Measurements from ENCODE around the gene NMT2. TPM values are rescaled to one million over a fixed set of nuclear protein-coding genes. Genes with fewer than 3 reads are reported as not detected.

Gene NMT2
- 9.5 TPM for polyA plus RNA-seq (2013)

- CTCF ChIA-PET = interaction anchor here (2.2 kb wide), 1 partner anchor 62 kb away, joined by 9 read pairs; no protein-coding TSS in a partner anchor
- H3K4me3 ChIP-seq (ENCODE audit: control insufficient read depth in 1 of 7, extremely low read depth in 1 of 7, insufficient read depth in 4 of 7, low read depth in 2 of 7, low read length in 6 of 7) = peak within 1 kb of the TSS; percentile 72 to 94 (median 82)
- H3K36me3 ChIP-seq (ENCODE audit: control insufficient read depth in 4 of 4, insufficient read depth in 4 of 4, low read length in 3 of 4) = no peaks in the 10 kb centered on the region
- H3K27me3 ChIP-seq (replicated peaks in 2 of 5; ENCODE audit: control insufficient read depth in 4 of 5, insufficient read depth in 5 of 5, low read length in 4 of 5) = peaks cover 0 to 6% (median 0%) of the 10 kb centered on the region in 5 experiments
- peak in 2 of 3 donors; percentile 77 to 84 for DNase-seq
- POLR2A ChIA-PET = no interaction called here
- 0% methylated on average over 42 of the region's 70 CpGs for whole genome bisulfite sequencing (ENCODE audit: insufficient coverage)
- no peaks in the 10 kb centered on the region for H3K9me3 ChIP-seq (ENCODE audit: control extremely low read depth in 1 of 5, control insufficient read depth in 4 of 5, insufficient read depth in 2 of 5, low read depth in 1 of 5, low read length in 4 of 5)
- H3K4me1 ChIP-seq (ENCODE audit: control extremely low read depth in 1 of 4, control insufficient read depth in 4 of 4, insufficient read depth in 4 of 4, low read length in 3 of 4) = peaks cover 18 to 41% (median 30%) of the 10 kb centered on the region in 4 experiments
- peak within 1 kb of the TSS in 1 of 2 experiments; percentile 58 for H3K27ac ChIP-seq (ENCODE audit: insufficient read depth in 1 of 2, low read depth in 1 of 2, low read length in 2 of 2, poor library complexity in 1 of 2, severe bottlenecking in 2 of 2)
Observed at GRCh38 chr10:15168291-15168785, at the start of gene NMT2. TSS of gene NMT2 (minus strand) at chr10:15168693. CDS start at chr10:15168612, 81 bp downstream.

- DNase-seq = no peak
- POLR2A ChIA-PET = no interaction called here
- Histone ChIP-seq H3K4me1 (ENCODE audit: control extremely low read depth in 1 of 4, control insufficient read depth in 4 of 4, insufficient read depth in 4 of 4, low read length in 3 of 4) (no peaks in the 10 kb centered on the region), H3K27ac (ENCODE audit: insufficient read depth in 1 of 2, low read depth in 1 of 2, low read length in 2 of 2, poor library complexity in 1 of 2, severe bottlenecking in 2 of 2) (no peak overlapping the region), H3K4me3 (ENCODE audit: control insufficient read depth in 1 of 7, extremely low read depth in 1 of 7, insufficient read depth in 4 of 7, low read depth in 2 of 7, low read length in 6 of 7) (no peak overlapping the region), H3K27me3 (replicated peaks in 2 of 5; ENCODE audit: control insufficient read depth in 4 of 5, insufficient read depth in 5 of 5, low read length in 4 of 5) (peaks cover 0 to 15% (median 5%) of the 10 kb centered on the region in 5 experiments), H3K9me3 (ENCODE audit: control extremely low read depth in 1 of 5, control insufficient read depth in 4 of 5, insufficient read depth in 2 of 5, low read depth in 1 of 5, low read length in 4 of 5) (peaks cover 0 to 3% (median 0%) of the 10 kb centered on the region in 5 experiments), H3K36me3 (ENCODE audit: control insufficient read depth in 4 of 4, insufficient read depth in 4 of 4, low read length in 3 of 4) (no peaks in the 10 kb centered on the region)
- WGBS (ENCODE audit: insufficient coverage) = 93% methylated on average over 3 of the region's 6 CpGs
- CTCF ChIA-PET = no interaction called here
Observed at GRCh38 chr10:15216700-15217099, 48.2 kb upstream of the NMT2 start.

GRCh38 chr10:15214237-15214636, 45.7 kb upstream of the NMT2 start:
- CTCF ChIA-PET = interaction anchor here (0.9 kb wide), 1 partner anchor 11 kb away, joined by 3 read pairs; no protein-coding TSS in a partner anchor
- H3K27ac ChIP-seq (ENCODE audit: insufficient read depth in 1 of 2, low read depth in 1 of 2, low read length in 2 of 2, poor library complexity in 1 of 2, severe bottlenecking in 2 of 2) = no peak overlapping the region
- no peak overlapping the region for H3K4me3 ChIP-seq (ENCODE audit: control insufficient read depth in 1 of 7, extremely low read depth in 1 of 7, insufficient read depth in 4 of 7, low read depth in 2 of 7, low read length in 6 of 7)
- H3K27me3 ChIP-seq (replicated peaks in 2 of 5; ENCODE audit: control insufficient read depth in 4 of 5, insufficient read depth in 5 of 5, low read length in 4 of 5) = peaks cover 0 to 19% (median 7%) of the 10 kb centered on the region in 5 experiments
- H3K4me1 ChIP-seq (ENCODE audit: control extremely low read depth in 1 of 4, control insufficient read depth in 4 of 4, insufficient read depth in 4 of 4, low read length in 3 of 4) = peaks cover 0 to 3% (median 0%) of the 10 kb centered on the region in 4 experiments
- no peaks in the 10 kb centered on the region for H3K36me3 ChIP-seq (ENCODE audit: control insufficient read depth in 4 of 4, insufficient read depth in 4 of 4, low read length in 3 of 4)
- peaks cover 0 to 3% (median 0%) of the 10 kb centered on the region in 5 experiments for H3K9me3 ChIP-seq (ENCODE audit: control extremely low read depth in 1 of 5, control insufficient read depth in 4 of 5, insufficient read depth in 2 of 5, low read depth in 1 of 5, low read length in 4 of 5)
- POLR2A ChIA-PET = no interaction called here
- DNase-seq = no peak
- WGBS (ENCODE audit: insufficient coverage) = 98% methylated on average over 12 of the region's 17 CpGs

GRCh38 chr10:15213461-15213861, 45.0 kb upstream of the NMT2 start:
- H3K27ac ChIP-seq (ENCODE audit: insufficient read depth in 1 of 2, low read depth in 1 of 2, low read length in 2 of 2, poor library complexity in 1 of 2, severe bottlenecking in 2 of 2) = no peak overlapping the region
- peaks cover 0 to 19% (median 7%) of the 10 kb centered on the region in 5 experiments for H3K27me3 ChIP-seq (replicated peaks in 2 of 5; ENCODE audit: control insufficient read depth in 4 of 5, insufficient read depth in 5 of 5, low read length in 4 of 5)
- POLR2A ChIA-PET = no interaction called here
- no peak overlapping the region for H3K4me3 ChIP-seq (ENCODE audit: control insufficient read depth in 1 of 7, extremely low read depth in 1 of 7, insufficient read depth in 4 of 7, low read depth in 2 of 7, low read length in 6 of 7)
- CTCF ChIA-PET = interaction anchor here (0.8 kb wide), 1 partner anchor 16 kb away, joined by 3 read pairs; no protein-coding TSS in a partner anchor
- no peak for DNase-seq
- no peaks in the 10 kb centered on the region for H3K36me3 ChIP-seq (ENCODE audit: control insufficient read depth in 4 of 4, insufficient read depth in 4 of 4, low read length in 3 of 4)
- H3K9me3 ChIP-seq (ENCODE audit: control extremely low read depth in 1 of 5, control insufficient read depth in 4 of 5, insufficient read depth in 2 of 5, low read depth in 1 of 5, low read length in 4 of 5) = peaks cover 0 to 3% (median 0%) of the 10 kb centered on the region in 5 experiments
- WGBS (ENCODE audit: insufficient coverage) = 96% methylated on average over 15 of the region's 18 CpGs
- peaks cover 5 to 10% (median 7%) of the 10 kb centered on the region in 4 experiments for H3K4me1 ChIP-seq (ENCODE audit: control extremely low read depth in 1 of 4, control insufficient read depth in 4 of 4, insufficient read depth in 4 of 4, low read length in 3 of 4)

- peak in 1 of 3 donors; percentile 7 for DNase-seq
- Histone ChIP-seq H3K4me3 (ENCODE audit: control insufficient read depth in 1 of 7, extremely low read depth in 1 of 7, insufficient read depth in 4 of 7, low read depth in 2 of 7, low read length in 6 of 7) (no peak overlapping the region), H3K36me3 (ENCODE audit: control insufficient read depth in 4 of 4, insufficient read depth in 4 of 4, low read length in 3 of 4) (no peaks in the 10 kb centered on the region), H3K27ac (ENCODE audit: insufficient read depth in 1 of 2, low read depth in 1 of 2, low read length in 2 of 2, poor library complexity in 1 of 2, severe bottlenecking in 2 of 2) (no peak overlapping the region), H3K27me3 (replicated peaks in 2 of 5; ENCODE audit: control insufficient read depth in 4 of 5, insufficient read depth in 5 of 5, low read length in 4 of 5) (peaks cover 0 to 19% (median 9%) of the 10 kb centered on the region in 5 experiments), H3K4me1 (ENCODE audit: control extremely low read depth in 1 of 4, control insufficient read depth in 4 of 4, insufficient read depth in 4 of 4, low read length in 3 of 4) (peaks cover 7 to 15% (median 12%) of the 10 kb centered on the region in 4 experiments), H3K9me3 (ENCODE audit: control extremely low read depth in 1 of 5, control insufficient read depth in 4 of 5, insufficient read depth in 2 of 5, low read depth in 1 of 5, low read length in 4 of 5) (peaks cover 0 to 3% (median 0%) of the 10 kb centered on the region in 5 experiments)
- WGBS (ENCODE audit: insufficient coverage) = 97% methylated on average over 5 of the region's 6 CpGs
- POLR2A ChIA-PET = interaction anchor here (0.7 kb wide), 1 partner anchor 10 kb away, joined by 3 read pairs; no protein-coding TSS in a partner anchor
- CTCF ChIA-PET = interaction anchor here (1.1 to 1.8 kb wide), 5 partner anchors 10 to 160 kb away, joined by 3 to 6 read pairs (median 3); no protein-coding TSS in a partner anchor
Observed at GRCh38 chr10:15211464-15211979, 43.0 kb upstream of the NMT2 start.

- POLR2A ChIA-PET = no interaction called here
Observed at GRCh38 chr10:15210521-15210920, 42.0 kb upstream of the NMT2 start.

More at GRCh38 chr10:15210521-15210920, 42.0 kb upstream of the NMT2 start:
- Histone ChIP-seq H3K27ac (ENCODE audit: insufficient read depth in 1 of 2, low read depth in 1 of 2, low read length in 2 of 2, poor library complexity in 1 of 2, severe bottlenecking in 2 of 2) (no peak overlapping the region), H3K4me1 (ENCODE audit: control extremely low read depth in 1 of 4, control insufficient read depth in 4 of 4, insufficient read depth in 4 of 4, low read length in 3 of 4) (peaks cover 7 to 15% (median 12%) of the 10 kb centered on the region in 4 experiments), H3K27me3 (replicated peaks in 2 of 5; ENCODE audit: control insufficient read depth in 4 of 5, insufficient read depth in 5 of 5, low read length in 4 of 5) (peaks cover 0 to 19% (median 9%) of the 10 kb centered on the region in 5 experiments), H3K9me3 (ENCODE audit: control extremely low read depth in 1 of 5, control insufficient read depth in 4 of 5, insufficient read depth in 2 of 5, low read depth in 1 of 5, low read length in 4 of 5) (peaks cover 0 to 3% (median 0%) of the 10 kb centered on the region in 5 experiments), H3K4me3 (ENCODE audit: control insufficient read depth in 1 of 7, extremely low read depth in 1 of 7, insufficient read depth in 4 of 7, low read depth in 2 of 7, low read length in 6 of 7) (no peak overlapping the region), H3K36me3 (ENCODE audit: control insufficient read depth in 4 of 4, insufficient read depth in 4 of 4, low read length in 3 of 4) (no peaks in the 10 kb centered on the region)
- WGBS (ENCODE audit: insufficient coverage) = 94% methylated on average over 6 of the region's 8 CpGs
- DNase-seq = no peak
- CTCF ChIA-PET = interaction anchor here (0.9 to 1.8 kb wide), 7 partner anchors 9 to 161 kb away, joined by 3 to 6 read pairs (median 3); no protein-coding TSS in a partner anchor

Measured in common myeloid progenitor, CD34-positive (primary cell).